HL-60 (cell line): ENCODE results near the gene ETV5.

Experiments used
- DNase-seq, 2 experiments: peaks; one replicate each; pipeline ENCODE4 v3.0.0-alpha.2; 2010 to 2020; ENCODE audit warnings: low read depth in 1 of 2, low spot score in 1 of 2
- H3K27ac ChIP-seq: fragments of 250-450 bp; sonication (Bioruptor Pico); replicated peaks from 2 replicates; pipeline ENCODE4 v1.5.1; 2020; ENCODE audit warnings: mild to moderate bottlenecking, moderate library complexity
- H3K27me3 ChIP-seq: fragments of 250-450 bp; sonication (Bioruptor Pico); 2 replicates; pipeline ENCODE4 v1.5.1; 2021; ENCODE audit warnings: mild to moderate bottlenecking, moderate library complexity; ENCODE audit not compliant: insufficient read depth, poor library complexity, severe bottlenecking
- H3K4me3 ChIP-seq: replicated peaks from 2 replicates; pipeline ENCODE4 v1.5.1; 2011; ENCODE audit warnings: mild to moderate bottlenecking, control low read depth, low read length; ENCODE audit not compliant: insufficient read depth
- CTCF ChIP-seq: IDR thresholded peaks from one replicate; pipeline ENCODE4 v1.5.1; 2011; ENCODE audit warnings: low read length, control low read depth, inconsistent platforms; ENCODE audit not compliant: insufficient read depth
- GABPA ChIP-seq: IDR thresholded peaks from 2 replicates; pipeline ENCODE4 v1.6.1; 2012; ENCODE audit warnings: low read depth
- POLR2AphosphoS5 ChIP-seq: IDR thresholded peaks from 2 replicates; pipeline ENCODE4 v1.6.1; 2012; ENCODE audit warnings: low read depth
- SPI1 ChIP-seq: IDR thresholded peaks from 2 replicates; pipeline ENCODE4 v1.6.1; 2012; ENCODE audit warnings: low read depth, mild to moderate bottlenecking, borderline replicate concordance
- TF ChIP-seq, protein P1 (sequence below): IDR thresholded peaks from 2 replicates; pipeline ENCODE4 v1.6.1; 2012; ENCODE audit warnings: low read depth; ENCODE audit not compliant: insufficient replicate concordance

Gene ETV5

DNA sequence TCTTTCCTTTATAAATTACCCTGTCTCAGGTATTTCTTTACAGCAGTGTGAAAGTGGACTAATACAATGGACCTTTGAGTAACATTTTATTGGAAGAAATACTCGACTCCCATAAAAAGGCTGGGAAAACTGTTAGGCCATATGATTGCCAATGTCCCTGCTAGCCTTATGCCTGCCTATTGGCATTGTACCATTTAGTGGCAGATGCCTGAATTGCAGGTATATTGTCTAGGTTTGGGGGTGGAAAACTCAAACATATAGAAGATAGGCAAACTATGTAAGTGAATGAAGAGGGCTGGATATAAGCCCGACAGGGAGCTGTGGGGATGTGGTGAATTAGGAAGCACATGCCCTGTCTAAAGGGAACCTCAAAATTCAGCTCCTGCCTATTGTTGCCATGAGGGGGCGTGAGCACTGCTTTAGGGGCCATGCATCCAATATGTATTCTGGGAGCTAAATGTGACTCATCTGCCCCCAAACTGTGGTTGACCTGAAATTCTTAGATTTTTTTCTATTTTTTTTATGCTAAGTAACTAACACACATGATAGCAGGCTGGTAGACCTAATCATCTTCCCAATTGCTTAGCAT is 105.9 kb downstream of the ETV5 start:
- no peak overlapping the region for H3K4me3 ChIP-seq
- TF ChIP-seq, protein P1, sequence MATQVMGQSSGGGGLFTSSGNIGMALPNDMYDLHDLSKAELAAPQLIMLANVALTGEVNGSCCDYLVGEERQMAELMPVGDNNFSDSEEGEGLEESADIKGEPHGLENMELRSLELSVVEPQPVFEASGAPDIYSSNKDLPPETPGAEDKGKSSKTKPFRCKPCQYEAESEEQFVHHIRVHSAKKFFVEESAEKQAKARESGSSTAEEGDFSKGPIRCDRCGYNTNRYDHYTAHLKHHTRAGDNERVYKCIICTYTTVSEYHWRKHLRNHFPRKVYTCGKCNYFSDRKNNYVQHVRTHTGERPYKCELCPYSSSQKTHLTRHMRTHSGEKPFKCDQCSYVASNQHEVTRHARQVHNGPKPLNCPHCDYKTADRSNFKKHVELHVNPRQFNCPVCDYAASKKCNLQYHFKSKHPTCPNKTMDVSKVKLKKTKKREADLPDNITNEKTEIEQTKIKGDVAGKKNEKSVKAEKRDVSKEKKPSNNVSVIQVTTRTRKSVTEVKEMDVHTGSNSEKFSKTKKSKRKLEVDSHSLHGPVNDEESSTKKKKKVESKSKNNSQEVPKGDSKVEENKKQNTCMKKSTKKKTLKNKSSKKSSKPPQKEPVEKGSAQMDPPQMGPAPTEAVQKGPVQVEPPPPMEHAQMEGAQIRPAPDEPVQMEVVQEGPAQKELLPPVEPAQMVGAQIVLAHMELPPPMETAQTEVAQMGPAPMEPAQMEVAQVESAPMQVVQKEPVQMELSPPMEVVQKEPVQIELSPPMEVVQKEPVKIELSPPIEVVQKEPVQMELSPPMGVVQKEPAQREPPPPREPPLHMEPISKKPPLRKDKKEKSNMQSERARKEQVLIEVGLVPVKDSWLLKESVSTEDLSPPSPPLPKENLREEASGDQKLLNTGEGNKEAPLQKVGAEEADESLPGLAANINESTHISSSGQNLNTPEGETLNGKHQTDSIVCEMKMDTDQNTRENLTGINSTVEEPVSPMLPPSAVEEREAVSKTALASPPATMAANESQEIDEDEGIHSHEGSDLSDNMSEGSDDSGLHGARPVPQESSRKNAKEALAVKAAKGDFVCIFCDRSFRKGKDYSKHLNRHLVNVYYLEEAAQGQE = no peak
- TF ChIP-seq CTCF (no peak), POLR2AphosphoS5 (no peak), GABPA (no peak), SPI1 (no peak)
- H3K27ac ChIP-seq = no peak overlapping the region
- peak in 1 of 2 experiments; percentile 40 for DNase-seq
- H3K27me3 ChIP-seq = no peaks in the 10 kb centered on the region

GRCh38 chr3:186001842-186002241 is 107.0 kb downstream of the ETV5 start:
- no peaks in the 10 kb centered on the region for H3K27me3 ChIP-seq
- no peak overlapping the region for H3K27ac ChIP-seq
- TF ChIP-seq, protein P1 = no peak
- TF ChIP-seq SPI1 (peak; percentile 92), GABPA (no peak), CTCF (no peak), POLR2AphosphoS5 (no peak)
- DNase-seq = no peak
- no peak overlapping the region for H3K4me3 ChIP-seq

DNA sequence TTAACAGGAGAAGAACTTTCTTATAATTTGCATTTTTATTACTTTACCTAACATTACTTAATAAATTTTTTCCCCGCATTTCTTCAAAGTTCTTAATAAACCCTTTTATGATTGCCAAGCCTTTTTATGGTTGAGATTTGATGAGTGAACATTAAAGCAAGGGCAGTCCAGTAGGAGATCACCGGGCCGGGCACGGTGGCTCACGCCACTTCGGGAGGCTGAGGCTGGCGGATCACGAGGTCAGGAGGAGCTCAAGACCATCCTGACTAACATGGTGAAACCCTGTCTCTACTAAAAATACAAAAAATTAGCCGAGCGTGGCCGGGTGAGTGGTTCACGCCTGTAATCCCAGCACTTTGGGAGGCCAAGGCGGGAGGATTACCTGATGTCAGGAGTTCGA is 109.7 kb downstream of the ETV5 start:
- no peak for DNase-seq
- H3K27ac ChIP-seq = no peak overlapping the region
- H3K4me3 ChIP-seq = no peak overlapping the region
- H3K27me3 ChIP-seq = no peaks in the 10 kb centered on the region
- TF ChIP-seq GABPA (no peak), SPI1 (no peak), POLR2AphosphoS5 (no peak)

GRCh38 chr3:185998136-185998535 is 110.8 kb downstream of the ETV5 start:
- peak in 1 of 2 experiments; percentile 51 for DNase-seq
- peak; percentile 98 for TF ChIP-seq SPI1
- TF ChIP-seq, protein P1 = no peak

More at GRCh38 chr3:185998136-185998535, 110.8 kb downstream of the ETV5 start:
- no peak overlapping the region for H3K27ac ChIP-seq
- no peak overlapping the region for H3K4me3 ChIP-seq
- H3K27me3 ChIP-seq = no peaks in the 10 kb centered on the region
